VCaP (cell line): ENCODE measurements around the gene MYDGF.

Experiments
- H3K27ac ChIP-seq: fragments of 450-650 bp; 2 replicates; pipeline ENCODE4 v1.5.1; 2017
- TF ChIP-seq, protein P1 (sequence below): fragments of 450-650 bp; conservative IDR thresholded peaks from 2 replicates; pipeline ENCODE4 v1.5.1; 2017; ENCODE audit warnings: mild to moderate bottlenecking, moderate library complexity

The MYDGF gene

DNA sequence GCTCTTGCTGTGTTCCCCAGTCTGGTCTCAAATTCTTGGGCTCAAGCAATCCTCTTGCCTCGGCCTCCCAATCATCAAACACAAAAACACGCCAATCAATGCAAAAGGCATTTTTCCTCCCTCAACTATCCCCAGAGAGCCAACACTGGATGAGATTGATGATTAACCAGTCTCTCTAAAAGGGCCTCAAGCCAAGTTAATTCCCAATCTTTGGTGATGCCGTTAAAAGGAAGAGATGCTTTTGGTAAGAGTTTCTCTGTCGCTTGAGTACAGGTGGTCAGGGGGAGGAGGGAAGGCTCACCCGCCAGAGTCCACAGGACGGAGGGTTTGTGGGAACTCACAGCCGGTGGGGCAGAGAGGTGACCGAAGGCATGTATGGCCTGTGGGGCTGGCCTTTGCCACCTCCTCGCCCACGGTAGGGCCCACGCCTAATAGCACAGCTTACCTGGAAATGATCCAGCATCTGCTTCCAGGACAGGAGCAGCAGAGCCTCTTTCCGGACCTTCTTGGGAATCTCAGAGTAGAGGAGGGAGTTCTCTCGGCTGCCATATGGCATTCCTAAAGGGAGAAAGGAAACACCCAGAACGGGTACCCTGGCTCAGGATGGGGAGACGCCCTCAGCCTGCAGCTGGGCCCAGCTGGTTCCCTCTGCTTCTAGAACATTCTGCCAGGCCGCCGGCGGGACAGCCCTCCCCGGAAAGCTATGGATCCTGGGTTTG, 35.4 kb upstream of the MYDGF start:
- no peak overlapping the region for H3K27ac ChIP-seq
- TF ChIP-seq, protein P1, sequence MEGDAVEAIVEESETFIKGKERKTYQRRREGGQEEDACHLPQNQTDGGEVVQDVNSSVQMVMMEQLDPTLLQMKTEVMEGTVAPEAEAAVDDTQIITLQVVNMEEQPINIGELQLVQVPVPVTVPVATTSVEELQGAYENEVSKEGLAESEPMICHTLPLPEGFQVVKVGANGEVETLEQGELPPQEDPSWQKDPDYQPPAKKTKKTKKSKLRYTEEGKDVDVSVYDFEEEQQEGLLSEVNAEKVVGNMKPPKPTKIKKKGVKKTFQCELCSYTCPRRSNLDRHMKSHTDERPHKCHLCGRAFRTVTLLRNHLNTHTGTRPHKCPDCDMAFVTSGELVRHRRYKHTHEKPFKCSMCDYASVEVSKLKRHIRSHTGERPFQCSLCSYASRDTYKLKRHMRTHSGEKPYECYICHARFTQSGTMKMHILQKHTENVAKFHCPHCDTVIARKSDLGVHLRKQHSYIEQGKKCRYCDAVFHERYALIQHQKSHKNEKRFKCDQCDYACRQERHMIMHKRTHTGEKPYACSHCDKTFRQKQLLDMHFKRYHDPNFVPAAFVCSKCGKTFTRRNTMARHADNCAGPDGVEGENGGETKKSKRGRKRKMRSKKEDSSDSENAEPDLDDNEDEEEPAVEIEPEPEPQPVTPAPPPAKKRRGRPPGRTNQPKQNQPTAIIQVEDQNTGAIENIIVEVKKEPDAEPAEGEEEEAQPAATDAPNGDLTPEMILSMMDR: no peak

DNA sequence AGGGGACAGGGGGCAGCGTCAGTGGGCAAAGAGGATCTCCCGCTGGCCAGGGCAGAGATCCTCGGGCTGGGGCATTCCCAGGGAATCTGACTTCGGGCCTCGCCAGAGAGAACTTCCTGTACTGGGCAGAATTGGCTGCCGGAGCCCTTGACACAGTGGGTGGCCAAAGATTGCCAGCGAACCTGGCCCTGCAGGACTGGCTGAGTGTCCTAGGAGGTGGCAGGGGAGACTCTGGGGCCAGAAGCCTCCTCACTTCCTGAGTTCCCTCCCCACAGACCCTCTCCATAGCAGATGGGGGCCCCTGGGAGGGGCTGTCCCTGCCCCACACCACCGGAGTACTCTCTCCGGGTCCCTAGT, 34.2 kb upstream of the MYDGF start:
- TF ChIP-seq, protein P1: no peak
- no peak overlapping the region for H3K27ac ChIP-seq

DNA sequence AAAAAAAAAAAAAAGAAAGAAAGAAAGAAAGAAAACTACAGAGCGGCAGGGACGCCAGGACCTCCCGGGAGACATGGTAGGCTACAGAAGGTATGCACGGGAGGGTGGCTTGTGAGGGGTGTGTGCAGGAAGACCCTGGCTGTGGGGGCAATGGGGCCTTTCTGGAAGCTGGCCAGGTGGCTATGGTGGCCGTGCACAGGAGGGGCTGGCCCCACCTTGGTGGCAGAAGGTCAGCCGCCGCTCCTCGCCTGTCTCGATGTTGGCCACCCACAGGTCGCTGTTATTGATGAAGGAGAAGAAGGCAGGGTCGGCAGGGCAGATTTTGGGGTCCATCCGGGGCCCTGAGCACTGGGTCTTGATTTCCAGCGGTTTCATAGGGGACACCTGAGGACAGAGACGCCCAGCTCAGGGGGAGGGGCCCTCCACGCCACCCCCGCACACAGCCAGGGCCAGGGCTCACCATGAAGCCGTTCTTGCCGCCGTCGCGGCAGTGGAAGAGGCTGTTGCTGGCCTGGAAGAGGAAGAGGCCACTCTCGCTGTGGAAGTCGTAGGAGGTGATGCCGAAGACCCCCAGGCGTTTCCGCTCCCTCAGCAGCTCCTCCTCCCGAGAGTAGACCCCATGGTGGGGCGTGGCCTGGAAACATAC, 33.7 kb upstream of the MYDGF start:
- TF ChIP-seq, protein P1: no peak
- no peak overlapping the region for H3K27ac ChIP-seq

DNA sequence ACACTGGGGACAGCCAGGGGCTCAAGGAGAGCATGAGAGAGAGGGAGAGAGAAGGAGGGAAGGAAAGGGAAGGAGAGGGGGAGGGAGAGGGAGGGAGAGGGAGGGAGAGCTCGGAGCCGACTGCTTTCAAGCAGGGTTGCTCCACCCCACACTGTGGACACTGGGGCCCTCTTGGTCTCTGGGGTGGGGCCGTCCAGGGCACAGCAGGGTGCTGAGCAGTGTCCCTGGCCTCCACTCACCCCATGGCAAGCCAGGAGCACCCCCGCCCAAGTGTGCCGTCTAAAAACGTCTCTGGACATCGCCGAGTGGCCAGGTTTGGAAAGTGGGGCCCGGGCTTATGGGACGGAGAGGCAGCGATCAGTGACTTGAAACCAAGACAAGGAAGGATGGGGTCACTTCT, 32.6 kb upstream of the MYDGF start:
- H3K27ac ChIP-seq: no peak overlapping the region
- TF ChIP-seq, protein P1: no peak

DNA sequence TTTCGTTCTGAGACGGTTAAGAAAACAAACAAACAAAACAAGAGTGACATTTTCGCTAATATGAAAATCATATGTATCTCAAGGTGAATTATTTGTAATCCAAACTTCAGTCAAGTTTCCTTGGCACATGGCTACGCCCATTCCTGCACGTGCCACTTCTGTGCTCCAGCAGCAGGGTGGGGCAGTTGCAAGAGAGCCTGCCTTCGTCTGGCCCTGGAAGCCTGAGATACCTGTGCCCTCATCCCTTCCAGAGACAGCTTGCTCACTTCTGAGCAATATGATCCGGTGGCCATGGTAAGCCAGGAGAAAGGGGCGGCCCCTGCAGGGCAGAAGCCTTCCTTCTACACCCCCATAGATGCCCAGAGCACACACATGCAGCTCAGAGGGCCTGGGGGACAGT, 31.4 kb upstream of the MYDGF start:
- TF ChIP-seq, protein P1: no peak
- no peak overlapping the region for H3K27ac ChIP-seq

DNA sequence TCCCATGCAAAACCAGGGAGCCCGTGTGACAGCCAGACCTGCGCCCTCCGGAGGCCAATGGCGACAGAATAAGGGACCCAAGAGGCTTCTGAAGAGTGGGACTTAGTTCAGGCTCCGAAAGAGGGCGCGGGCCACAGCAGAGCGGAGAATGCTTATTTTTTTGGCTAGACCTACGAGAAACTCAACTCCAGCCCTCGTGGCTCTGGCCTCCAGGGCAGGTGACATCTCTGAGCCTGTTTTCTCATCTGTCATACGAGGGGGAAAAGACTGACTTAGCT, 30.5 kb upstream of the MYDGF start:
- TF ChIP-seq, protein P1: no peak
- no peak overlapping the region for H3K27ac ChIP-seq

DNA sequence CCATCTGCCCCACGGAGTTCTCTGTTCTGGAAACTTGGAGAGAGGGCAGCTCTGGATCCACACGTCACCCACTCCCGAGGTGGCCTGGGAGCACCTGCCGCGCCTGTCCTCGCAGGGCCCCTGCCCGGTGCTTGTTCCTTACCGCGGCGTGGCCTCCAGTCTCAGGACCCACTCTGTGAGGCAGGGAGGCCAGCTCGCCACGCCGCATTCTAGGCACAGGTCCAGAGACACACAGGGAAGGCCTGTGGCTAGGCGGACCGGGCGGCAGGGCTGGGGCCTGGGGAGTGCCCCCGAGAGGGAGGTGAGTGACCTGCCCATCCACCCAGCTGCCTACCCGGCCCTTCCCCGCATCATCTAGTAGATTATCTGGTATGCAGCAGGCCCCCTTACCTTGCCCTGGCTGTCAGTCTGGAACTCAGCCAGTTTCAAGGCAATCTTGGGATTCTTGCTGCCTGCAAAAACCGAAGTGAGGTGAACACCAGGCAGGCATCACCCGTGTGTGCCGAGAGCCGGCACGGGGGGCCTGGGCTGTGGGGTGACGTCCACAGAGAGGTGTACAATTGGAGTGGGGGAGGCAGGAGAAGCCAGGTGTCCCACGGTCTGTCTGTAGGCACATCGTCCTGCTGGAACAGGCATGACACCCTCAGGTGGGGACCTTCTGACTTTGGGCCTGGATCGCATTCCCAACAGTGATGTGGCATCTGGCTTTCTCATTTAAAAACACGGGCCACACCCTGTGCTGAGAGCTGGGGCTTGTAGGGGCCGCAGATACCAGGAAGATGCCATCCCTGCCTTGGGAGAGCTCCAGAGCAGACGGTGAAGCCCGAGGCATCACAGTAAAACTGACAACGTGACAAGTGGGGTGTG, 29.9 kb upstream of the MYDGF start:
- TF ChIP-seq, protein P1: no peak
- no peak overlapping the region for H3K27ac ChIP-seq
